ENCODE data around the gene RNGTT.

RNGTT gene

GRCh38 chr6:88662653-88663174 is 300.7 kb downstream of the RNGTT start:
- H3K4me3 Mint-ChIP-seq = no peak overlapping the region
- H3K27me3 Mint-ChIP-seq = no peaks in the 10 kb centered on the region
- H3K27ac Mint-ChIP-seq (ENCODE audit: low read depth) = no peak overlapping the region
- peaks cover 8% of the 10 kb centered on the region for H3K36me3 Mint-ChIP-seq (ENCODE audit: insufficient read depth)
- DNase-seq (ENCODE audit: low spot score in 2 of 2) (no peak), ATAC-seq (replicated peaks; ENCODE audit: extremely low read depth, poor library complexity, severe bottlenecking) (no peak)
- H3K9me3 Mint-ChIP-seq = peaks cover 23% of the 10 kb centered on the region
- peaks cover 7% of the 10 kb centered on the region for H3K4me1 Mint-ChIP-seq

GRCh38 chr6:88662163-88662580 is 301.2 kb downstream of the RNGTT start:
- DNase-seq (ENCODE audit: low spot score in 2 of 2) (no peak), ATAC-seq (replicated peaks; ENCODE audit: extremely low read depth, poor library complexity, severe bottlenecking) (no peak)
- peaks cover 26% of the 10 kb centered on the region for H3K9me3 Mint-ChIP-seq
- peaks cover 10% of the 10 kb centered on the region for H3K4me1 Mint-ChIP-seq
- H3K4me3 Mint-ChIP-seq = no peak overlapping the region
- no peaks in the 10 kb centered on the region for H3K27me3 Mint-ChIP-seq
- H3K36me3 Mint-ChIP-seq (ENCODE audit: insufficient read depth) = peaks cover 8% of the 10 kb centered on the region
- H3K27ac Mint-ChIP-seq (ENCODE audit: low read depth) = no peak overlapping the region

GRCh38 chr6:88661136-88661535 is 302.3 kb downstream of the RNGTT start:
- H3K4me1 Mint-ChIP-seq = peaks cover 14% of the 10 kb centered on the region
- peaks cover 8% of the 10 kb centered on the region for H3K36me3 Mint-ChIP-seq (ENCODE audit: insufficient read depth)
- ATAC-seq (replicated peaks; ENCODE audit: extremely low read depth, poor library complexity, severe bottlenecking) (no peak), DNase-seq (ENCODE audit: low spot score in 2 of 2) (no peak)
- H3K4me3 Mint-ChIP-seq = peak overlapping the region; percentile 5
- no peaks in the 10 kb centered on the region for H3K27me3 Mint-ChIP-seq
- no peak overlapping the region for H3K27ac Mint-ChIP-seq (ENCODE audit: low read depth)
- peaks cover 30% of the 10 kb centered on the region for H3K9me3 Mint-ChIP-seq

- H3K27me3 Mint-ChIP-seq = no peaks in the 10 kb centered on the region
- peaks cover 22% of the 10 kb centered on the region for H3K9me3 Mint-ChIP-seq
- ATAC-seq (replicated peaks; ENCODE audit: extremely low read depth, poor library complexity, severe bottlenecking) (no peak), DNase-seq (ENCODE audit: low spot score in 2 of 2) (no peak)
- H3K4me1 Mint-ChIP-seq = peaks cover 7% of the 10 kb centered on the region
- peaks cover 3% of the 10 kb centered on the region for H3K36me3 Mint-ChIP-seq (ENCODE audit: insufficient read depth)
- no peak overlapping the region for H3K4me3 Mint-ChIP-seq
- no peak overlapping the region for H3K27ac Mint-ChIP-seq (ENCODE audit: low read depth)
Measured at GRCh38 chr6:88655586-88655985, 307.8 kb downstream of the RNGTT start.

GRCh38 chr6:88653936-88654335 is 309.5 kb downstream of the RNGTT start:
- H3K4me3 Mint-ChIP-seq = no peak overlapping the region
- H3K36me3 Mint-ChIP-seq (ENCODE audit: insufficient read depth) = peaks cover 3% of the 10 kb centered on the region
- ATAC-seq (replicated peaks; ENCODE audit: extremely low read depth, poor library complexity, severe bottlenecking) = no peak
- H3K27ac Mint-ChIP-seq (ENCODE audit: low read depth) = no peak overlapping the region
- no peaks in the 10 kb centered on the region for H3K27me3 Mint-ChIP-seq
- H3K4me1 Mint-ChIP-seq = peaks cover 11% of the 10 kb centered on the region
- peaks cover 9% of the 10 kb centered on the region for H3K9me3 Mint-ChIP-seq
- no peak for DNase-seq (ENCODE audit: low spot score in 2 of 2)

GRCh38 chr6:88651400-88651799 is 312.0 kb downstream of the RNGTT start:
- H3K27me3 Mint-ChIP-seq = no peaks in the 10 kb centered on the region
- no peaks in the 10 kb centered on the region for H3K36me3 Mint-ChIP-seq (ENCODE audit: insufficient read depth)
- peaks cover 5% of the 10 kb centered on the region for H3K4me1 Mint-ChIP-seq
- ATAC-seq (replicated peaks; ENCODE audit: extremely low read depth, poor library complexity, severe bottlenecking) (no peak), DNase-seq (ENCODE audit: low spot score in 2 of 2) (no peak)
- H3K4me3 Mint-ChIP-seq = no peak overlapping the region
- H3K9me3 Mint-ChIP-seq = no peaks in the 10 kb centered on the region
- no peak overlapping the region for H3K27ac Mint-ChIP-seq (ENCODE audit: low read depth)

GRCh38 chr6:88650979-88651378 is 312.4 kb downstream of the RNGTT start:
- Mint-ChIP-seq H3K36me3 (ENCODE audit: insufficient read depth) (no peaks in the 10 kb centered on the region), H3K27me3 (no peaks in the 10 kb centered on the region), H3K4me3 (no peak overlapping the region), H3K9me3 (no peaks in the 10 kb centered on the region), H3K27ac (ENCODE audit: low read depth) (no peak overlapping the region), H3K4me1 (peaks cover 5% of the 10 kb centered on the region)
- ATAC-seq (replicated peaks; ENCODE audit: extremely low read depth, poor library complexity, severe bottlenecking) (no peak), DNase-seq (ENCODE audit: low spot score in 2 of 2) (no peak)

- Mint-ChIP-seq H3K4me1 (peaks cover 5% of the 10 kb centered on the region), H3K4me3 (no peak overlapping the region), H3K27ac (ENCODE audit: low read depth) (no peak overlapping the region), H3K27me3 (no peaks in the 10 kb centered on the region), H3K9me3 (no peaks in the 10 kb centered on the region), H3K36me3 (ENCODE audit: insufficient read depth) (no peaks in the 10 kb centered on the region)
- ATAC-seq (replicated peaks; ENCODE audit: extremely low read depth, poor library complexity, severe bottlenecking) = no peak
- DNase-seq (ENCODE audit: low spot score in 2 of 2) = no peak
Measured at GRCh38 chr6:88650029-88650619, 313.3 kb downstream of the RNGTT start.

- Mint-ChIP-seq H3K4me1 (peaks cover 7% of the 10 kb centered on the region), H3K4me3 (no peak overlapping the region)
- ATAC-seq (replicated peaks; ENCODE audit: extremely low read depth, poor library complexity, severe bottlenecking) = no peak
Measured at GRCh38 chr6:88641178-88641903, 322.1 kb downstream of the RNGTT start.

GRCh38 chr6:88637761-88638545 is 325.5 kb downstream of the RNGTT start:
- ATAC-seq (replicated peaks; ENCODE audit: extremely low read depth, poor library complexity, severe bottlenecking) = no peak
- Mint-ChIP-seq H3K4me1 (no peaks in the 10 kb centered on the region), H3K27ac (ENCODE audit: low read depth) (no peak overlapping the region), H3K4me3 (no peak overlapping the region), H3K36me3 (ENCODE audit: insufficient read depth) (no peaks in the 10 kb centered on the region), H3K27me3 (no peaks in the 10 kb centered on the region), H3K9me3 (no peaks in the 10 kb centered on the region)
- DNase-seq (ENCODE audit: low spot score in 2 of 2) = no peak

More at GRCh38 chr6:88641178-88641903, 322.1 kb downstream of the RNGTT start:
- no peak for DNase-seq (ENCODE audit: low spot score in 2 of 2)
- Mint-ChIP-seq H3K27me3 (no peaks in the 10 kb centered on the region), H3K36me3 (ENCODE audit: insufficient read depth) (no peaks in the 10 kb centered on the region), H3K9me3 (no peaks in the 10 kb centered on the region), H3K27ac (ENCODE audit: low read depth) (peak overlapping the region; percentile 11)

- no peak overlapping the region for H3K27ac Mint-ChIP-seq (ENCODE audit: low read depth)
- H3K4me3 Mint-ChIP-seq = no peak overlapping the region
- DNase-seq (ENCODE audit: low spot score in 2 of 2) (no peak), ATAC-seq (replicated peaks; ENCODE audit: extremely low read depth, poor library complexity, severe bottlenecking) (no peak)
- no peaks in the 10 kb centered on the region for H3K4me1 Mint-ChIP-seq
- H3K36me3 Mint-ChIP-seq (ENCODE audit: insufficient read depth) = no peaks in the 10 kb centered on the region
- no peaks in the 10 kb centered on the region for H3K27me3 Mint-ChIP-seq
- no peaks in the 10 kb centered on the region for H3K9me3 Mint-ChIP-seq
Measured at GRCh38 chr6:88636871-88637270, 326.5 kb downstream of the RNGTT start.

GRCh38 chr6:88633782-88634181 is 329.6 kb downstream of the RNGTT start:
- Mint-ChIP-seq H3K4me1 (no peaks in the 10 kb centered on the region), H3K4me3 (no peak overlapping the region), H3K27ac (ENCODE audit: low read depth) (no peak overlapping the region), H3K27me3 (no peaks in the 10 kb centered on the region), H3K36me3 (ENCODE audit: insufficient read depth) (no peaks in the 10 kb centered on the region), H3K9me3 (no peaks in the 10 kb centered on the region)
- ATAC-seq (replicated peaks; ENCODE audit: extremely low read depth, poor library complexity, severe bottlenecking) (no peak), DNase-seq (ENCODE audit: low spot score in 2 of 2) (no peak)
